Tibial nerve (tissue), 4 donors: ENCODE data around the gene CD7. TPM values are rescaled to one million over a fixed set of nuclear protein-coding genes. Genes with fewer than 3 reads are reported as not detected.
A peak's percentile ranks its signal among the peaks of the same experiment; 100 is the strongest.

ENCODE experiments used
- DNase-seq, 2 donors: peaks; one replicate each; pipeline ENCODE4 v3.0.0-alpha.2; 2019; ENCODE audit warnings: low spot score in 2 of 2
- H3K27ac ChIP-seq, 4 donors: fragments of 200-600 bp; sonication (generic) in 3 of 4; one replicate each; pipeline ENCODE4 v1.5.1; 2017 to 2019; ENCODE audit warnings: mild to moderate bottlenecking in 1 of 4
- H3K27me3 ChIP-seq, 2 donors: fragments of 200-600 bp; sonication (generic) in 1 of 2; one replicate each; pipeline versions ENCODE4 v1.5.1 to v1.6.0; 2017 to 2019
- H3K36me3 ChIP-seq, 3 donors: fragments of 200-600 bp; sonication (generic); one replicate each; pipeline ENCODE4 v1.5.1; 2018 to 2019
- H3K4me1 ChIP-seq, 4 donors: fragments of 200-600 bp; sonication (generic) in 3 of 4; one replicate each; pipeline ENCODE4 v1.5.1; 2017 to 2019
- H3K4me3 ChIP-seq, 4 donors: fragments of 200-600 bp; sonication (generic) in 3 of 4; one replicate each; pipeline ENCODE4 v1.5.1; 2017 to 2019; ENCODE audit warnings: mild to moderate bottlenecking in 1 of 4, moderate library complexity in 1 of 4
- H3K9me3 ChIP-seq, 4 donors: fragments of 200-600 bp; sonication (generic) in 3 of 4; one replicate each; pipeline ENCODE4 v1.5.1; 2017 to 2019
- EP300 ChIP-seq, 2 donors: sonication (generic); formaldehyde crosslinking; IDR thresholded peaks; one replicate each; pipeline ENCODE4 v1.6.1; 2017; ENCODE audit warnings: antibody characterized with exemption in 2 of 2, mild to moderate bottlenecking in 1 of 2
- POLR2A ChIP-seq, 2 donors: fragments of 450-650 bp; IDR thresholded peaks; one replicate each; pipeline ENCODE4 v1.6.1; 2017; ENCODE audit warnings: antibody characterized with exemption in 2 of 2, mild to moderate bottlenecking in 2 of 2, moderate library complexity in 2 of 2
- WGBS, 2 donors: methylation state at CpG; one replicate each; pipeline ENCODE4 v1.1.5; 2018; 5-methylcytosine and 5-hydroxymethylcytosine counted together
- total RNA-seq, 4 donors: library from RNA; depleted of rRNA; stranded (reverse); fragments of >200 nt; gene quantifications; one replicate each; pipeline ENCODE4 v1.1.0, GENCODE V29; 2016
- TF ChIP-seq, protein P1 (sequence below), 5 experiments: fragments of 200-600 bp in 3 of 5; fragments of 450-650 bp in 2 of 5; sonication (generic) in 3 of 5; IDR thresholded peaks; one replicate each; pipeline ENCODE4 v1.5.1; 2016 to 2019; ENCODE audit warnings: antibody characterized with exemption in 5 of 5, mild to moderate bottlenecking in 3 of 5, moderate library complexity in 2 of 5

CD7 gene
- total RNA-seq, 4 donors from 2014 or later = 0.63 to 0.90 TPM; not detected in 2

DNA sequence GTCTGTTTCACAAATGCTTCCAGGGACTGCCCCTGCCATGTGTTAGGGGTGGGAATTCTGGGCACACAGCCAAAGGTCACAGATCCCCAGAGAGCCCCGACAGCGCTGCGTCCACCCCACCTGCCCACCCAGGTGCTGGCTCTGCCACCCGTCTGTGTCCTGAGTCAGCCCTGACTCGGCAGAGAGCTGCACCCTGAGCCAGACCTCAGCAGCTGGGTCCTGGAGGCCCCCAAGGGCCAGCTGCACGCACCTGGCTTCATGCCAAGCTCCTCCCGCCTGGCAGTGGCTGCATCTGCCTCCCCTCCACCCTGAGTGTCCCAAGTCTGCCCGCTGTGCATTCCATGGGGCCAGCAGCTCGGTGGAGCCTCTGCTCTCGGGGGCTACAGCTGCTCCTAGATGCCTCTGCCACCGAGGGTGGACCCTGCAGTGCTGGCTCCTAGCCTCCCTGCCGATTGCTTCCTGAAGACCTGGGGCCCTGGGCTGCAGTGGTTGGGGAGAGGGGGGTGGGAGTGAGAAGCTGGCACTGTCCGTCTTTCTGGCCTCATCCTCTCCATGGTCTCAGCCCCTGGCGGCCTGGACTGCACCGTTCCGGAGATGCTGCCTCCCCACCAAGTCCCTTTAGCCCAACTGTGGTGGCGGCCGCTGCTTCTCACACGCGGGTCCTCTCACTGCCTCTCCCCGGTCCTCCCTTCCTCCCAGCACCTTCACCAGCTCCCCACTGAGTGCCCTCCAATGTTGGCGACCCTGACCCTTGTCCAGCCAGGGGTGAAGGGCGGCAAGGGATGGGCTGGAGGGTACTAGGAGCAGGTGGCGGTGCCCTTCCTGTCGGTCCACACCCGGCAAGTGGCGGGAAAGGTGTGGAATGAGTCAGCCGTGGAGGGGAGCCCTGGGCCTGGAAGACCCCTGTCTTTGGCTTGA, 13.2 kb upstream of the CD7 start:
- H3K9me3 ChIP-seq = no peaks in the 10 kb centered on the region
- TF ChIP-seq EP300 (IDR thresholded peaks at IDR 0.05) (no peak), POLR2A (IDR thresholded peaks at IDR 0.05) (no peak)
- TF ChIP-seq, protein P1, sequence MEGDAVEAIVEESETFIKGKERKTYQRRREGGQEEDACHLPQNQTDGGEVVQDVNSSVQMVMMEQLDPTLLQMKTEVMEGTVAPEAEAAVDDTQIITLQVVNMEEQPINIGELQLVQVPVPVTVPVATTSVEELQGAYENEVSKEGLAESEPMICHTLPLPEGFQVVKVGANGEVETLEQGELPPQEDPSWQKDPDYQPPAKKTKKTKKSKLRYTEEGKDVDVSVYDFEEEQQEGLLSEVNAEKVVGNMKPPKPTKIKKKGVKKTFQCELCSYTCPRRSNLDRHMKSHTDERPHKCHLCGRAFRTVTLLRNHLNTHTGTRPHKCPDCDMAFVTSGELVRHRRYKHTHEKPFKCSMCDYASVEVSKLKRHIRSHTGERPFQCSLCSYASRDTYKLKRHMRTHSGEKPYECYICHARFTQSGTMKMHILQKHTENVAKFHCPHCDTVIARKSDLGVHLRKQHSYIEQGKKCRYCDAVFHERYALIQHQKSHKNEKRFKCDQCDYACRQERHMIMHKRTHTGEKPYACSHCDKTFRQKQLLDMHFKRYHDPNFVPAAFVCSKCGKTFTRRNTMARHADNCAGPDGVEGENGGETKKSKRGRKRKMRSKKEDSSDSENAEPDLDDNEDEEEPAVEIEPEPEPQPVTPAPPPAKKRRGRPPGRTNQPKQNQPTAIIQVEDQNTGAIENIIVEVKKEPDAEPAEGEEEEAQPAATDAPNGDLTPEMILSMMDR (IDR thresholded peaks at IDR 0.05) = no peak
- H3K4me1 ChIP-seq = peaks cover 0 to 52% (median 39%) of the 10 kb centered on the region in 4 donors
- no peaks in the 10 kb centered on the region for H3K36me3 ChIP-seq
- 43 to 53% methylated on average over 19 to 28 of the region's 28 CpGs for WGBS, 2 donors
- peaks cover 0 to 66% of the 10 kb centered on the region in 2 donors for H3K27me3 ChIP-seq
- no peak overlapping the region for H3K27ac ChIP-seq
- no peak for DNase-seq
- H3K4me3 ChIP-seq = no peak overlapping the region

GRCh38 chr17:82329683-82330321, 12.4 kb upstream of the CD7 start:
- WGBS, 2 donors = 62 to 76% methylated on average over 13 to 19 of the region's 19 CpGs
- Histone ChIP-seq H3K27ac (no peak overlapping the region), H3K4me3 (no peak overlapping the region), H3K36me3 (no peaks in the 10 kb centered on the region), H3K9me3 (no peaks in the 10 kb centered on the region), H3K4me1 (peaks cover 0 to 45% (median 32%) of the 10 kb centered on the region in 4 donors), H3K27me3 (peaks cover 0 to 66% of the 10 kb centered on the region in 2 donors)
- TF ChIP-seq, protein P1 (IDR thresholded peaks at IDR 0.05) = no peak
- no peak for TF ChIP-seq POLR2A (IDR thresholded peaks at IDR 0.05)
- no peak for TF ChIP-seq EP300 (IDR thresholded peaks at IDR 0.05)
- no peak for DNase-seq

DNA sequence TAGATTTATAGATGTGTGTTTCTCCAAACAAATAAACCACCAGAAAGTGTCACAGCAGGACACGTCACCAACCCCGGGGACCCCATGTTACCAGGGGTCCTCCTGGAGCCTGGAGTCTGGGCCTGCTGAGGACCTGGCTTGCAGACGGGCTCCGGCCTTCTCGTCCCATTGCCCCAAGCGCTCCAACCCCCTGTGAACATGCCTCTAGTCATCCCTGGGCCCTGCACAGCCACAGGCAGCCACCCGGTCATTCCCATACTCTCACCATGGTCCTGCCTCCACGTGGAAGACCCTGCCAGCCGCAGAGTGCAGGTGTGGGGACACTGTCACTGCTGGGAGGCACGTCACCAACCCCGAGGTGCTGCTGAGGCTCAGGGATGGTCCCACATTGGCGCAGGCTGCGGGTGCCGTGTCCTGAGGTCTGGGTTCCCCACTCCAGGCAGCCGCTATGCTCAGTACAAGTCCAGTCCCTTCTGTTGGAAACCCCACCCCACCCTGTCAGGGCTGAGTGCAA, 11.6 kb upstream of the CD7 start:
- H3K4me3 ChIP-seq = no peak overlapping the region
- H3K9me3 ChIP-seq = no peaks in the 10 kb centered on the region
- WGBS, 2 donors = 89 to 92% methylated on average over 11 to 15 of the region's 15 CpGs
- H3K36me3 ChIP-seq = no peaks in the 10 kb centered on the region
- H3K27me3 ChIP-seq = peaks cover 0 to 63% of the 10 kb centered on the region in 2 donors
- peak overlapping the region in 1 of 4 donors; percentile 12 for H3K27ac ChIP-seq
- TF ChIP-seq EP300 (IDR thresholded peaks at IDR 0.05) (no peak), POLR2A (IDR thresholded peaks at IDR 0.05) (no peak)
- TF ChIP-seq, protein P1 (IDR thresholded peaks at IDR 0.05) = no peak
- H3K4me1 ChIP-seq = peaks cover 0 to 37% (median 24%) of the 10 kb centered on the region in 4 donors
- no peak for DNase-seq

DNA sequence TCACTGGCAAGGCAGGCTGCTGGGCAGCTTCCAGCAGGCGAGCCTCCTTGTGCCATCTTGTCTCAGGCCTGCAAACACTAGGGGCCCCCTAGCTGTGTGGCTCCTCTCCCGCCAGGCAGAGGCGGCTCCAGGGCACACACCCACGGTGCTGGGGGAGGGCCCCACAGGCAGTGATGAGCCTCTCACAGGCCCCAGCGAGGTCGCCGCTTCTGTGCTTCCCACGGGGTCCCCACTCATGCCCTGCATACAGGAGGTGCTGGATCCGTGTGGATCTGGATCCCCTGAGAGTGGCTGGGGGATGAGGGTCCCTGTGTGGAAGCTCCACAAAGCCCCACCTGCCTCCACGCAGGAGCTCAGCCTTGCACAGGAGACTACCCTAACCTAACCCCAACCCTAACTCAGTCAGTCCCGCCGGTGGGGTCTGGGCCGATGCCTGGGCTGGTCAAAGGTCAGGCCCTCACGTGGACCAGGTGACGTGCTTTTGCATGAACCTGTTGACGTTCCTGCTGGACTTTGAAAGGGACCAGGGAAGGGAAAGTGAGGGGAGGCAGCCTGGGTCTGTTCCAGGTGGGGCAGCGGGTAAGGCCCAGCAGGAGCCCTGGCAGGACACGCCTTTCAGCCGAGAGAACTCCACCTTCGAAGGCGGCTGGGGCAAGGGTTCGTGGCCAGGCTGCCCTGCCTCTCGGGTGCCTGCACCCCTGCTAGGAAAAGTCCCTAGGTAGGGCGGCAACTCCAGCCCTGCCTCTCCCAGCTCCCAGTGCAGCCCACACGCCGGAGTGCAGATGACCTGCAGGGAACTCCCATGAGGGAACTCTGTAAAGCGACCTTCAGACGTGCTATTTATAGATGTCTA, 11.0 kb upstream of the CD7 start:
- Histone ChIP-seq H3K9me3 (no peaks in the 10 kb centered on the region), H3K27me3 (peaks cover 0 to 56% of the 10 kb centered on the region in 2 donors), H3K36me3 (no peaks in the 10 kb centered on the region), H3K27ac (no peak overlapping the region), H3K4me3 (no peak overlapping the region), H3K4me1 (peaks cover 0 to 30% (median 18%) of the 10 kb centered on the region in 4 donors)
- WGBS, 2 donors = 64 to 73% methylated on average over 19 to 27 of the region's 28 CpGs
- TF ChIP-seq, protein P1 (IDR thresholded peaks at IDR 0.05) = no peak
- TF ChIP-seq POLR2A (IDR thresholded peaks at IDR 0.05) (no peak), EP300 (IDR thresholded peaks at IDR 0.05) (no peak)
- no peak for DNase-seq
